Activated T-cell treated with anti-CD3 and anti-CD28 coated beads, Interleukin-2, amount 50 U/mL, for 1 hour (primary cell): Measurements from ENCODE around the gene CARD11.

Source experiments
- DNase-seq: peaks from one replicate; pipeline ENCODE4 v3.0.0-alpha.2; 2020

Gene CARD11

DNA sequence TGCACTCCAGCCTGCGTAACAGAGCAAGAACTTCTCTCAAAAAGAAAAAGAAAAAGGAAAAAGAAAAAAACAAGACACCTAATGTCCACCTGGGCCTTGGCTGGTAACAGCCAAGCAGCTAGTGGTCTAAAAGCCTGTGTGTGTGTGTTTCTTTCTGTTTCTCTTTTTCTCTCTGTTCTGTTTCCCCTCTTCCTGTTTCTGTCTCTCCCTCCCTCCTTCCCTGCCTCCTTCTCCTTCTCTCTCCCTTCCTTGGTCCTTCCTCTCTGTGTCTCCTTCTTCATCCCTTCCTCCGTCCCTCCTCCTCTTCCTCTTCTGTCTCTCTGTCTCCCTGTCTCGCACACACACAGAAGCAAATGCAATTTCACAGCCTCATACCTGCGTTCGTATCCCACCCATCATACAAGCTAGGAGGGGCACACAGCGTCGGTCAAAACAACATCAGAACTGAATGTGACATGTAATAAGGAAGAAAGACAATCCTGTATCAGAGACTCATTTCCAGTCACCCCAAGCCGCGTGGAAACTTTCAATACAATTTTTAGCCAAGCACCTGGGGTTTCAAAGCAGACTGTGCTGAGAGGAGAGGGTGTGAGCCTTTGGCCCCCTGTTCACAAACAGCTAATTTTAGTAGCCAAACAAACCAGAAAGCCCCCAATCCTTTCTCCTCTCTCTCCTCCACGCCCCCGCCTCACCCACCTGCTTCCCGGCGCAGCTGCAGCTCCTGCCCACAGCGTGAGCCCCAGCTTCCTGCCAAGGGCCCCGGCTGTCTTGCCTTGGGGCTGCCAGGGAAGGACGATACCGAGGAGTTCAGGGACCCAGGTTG is 149.3 kb downstream of the CARD11 start:
- DNase-seq: peak; percentile 52

DNA sequence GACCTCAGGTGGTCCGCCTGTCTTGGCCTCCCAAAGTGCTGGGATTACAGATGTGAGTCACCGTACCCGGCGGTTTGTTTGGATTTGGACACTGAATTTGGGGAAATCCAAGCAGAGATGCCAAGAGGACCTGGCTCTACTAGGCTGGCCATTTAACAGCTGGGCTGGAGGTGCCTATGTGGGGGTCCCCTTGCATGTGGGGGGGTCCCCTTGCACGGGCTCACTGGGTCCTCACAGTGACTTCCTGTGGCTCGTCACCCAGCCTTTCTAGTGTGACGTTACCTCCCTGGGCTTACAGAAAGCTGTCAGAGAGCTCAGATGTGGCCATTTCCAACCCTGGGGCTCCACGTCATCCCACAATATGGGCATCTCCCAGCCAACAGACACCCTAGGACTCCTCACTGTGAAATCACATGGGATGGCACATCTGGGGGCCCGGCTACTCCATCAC is 150.2 kb downstream of the CARD11 start:
- no peak for DNase-seq

DNA sequence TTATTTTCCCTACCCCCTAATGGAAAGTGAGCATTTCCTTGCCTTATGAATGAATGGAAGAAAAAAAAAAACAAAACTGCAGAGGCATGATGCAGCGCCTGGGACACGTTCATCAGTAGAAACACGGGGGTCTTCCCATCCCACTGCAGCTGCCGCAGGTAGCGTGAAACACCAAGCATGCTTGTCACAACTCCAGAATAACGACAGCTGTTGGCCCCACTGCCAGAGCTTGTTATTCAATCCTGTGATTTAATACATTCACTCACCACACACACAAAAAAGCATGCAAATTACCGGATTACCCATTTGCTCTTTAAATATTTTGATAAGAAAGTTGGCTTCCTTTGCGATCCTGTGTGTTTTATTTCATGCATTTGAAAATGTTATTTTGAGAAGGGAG is 151.1 kb downstream of the CARD11 start:
- no peak for DNase-seq

DNA sequence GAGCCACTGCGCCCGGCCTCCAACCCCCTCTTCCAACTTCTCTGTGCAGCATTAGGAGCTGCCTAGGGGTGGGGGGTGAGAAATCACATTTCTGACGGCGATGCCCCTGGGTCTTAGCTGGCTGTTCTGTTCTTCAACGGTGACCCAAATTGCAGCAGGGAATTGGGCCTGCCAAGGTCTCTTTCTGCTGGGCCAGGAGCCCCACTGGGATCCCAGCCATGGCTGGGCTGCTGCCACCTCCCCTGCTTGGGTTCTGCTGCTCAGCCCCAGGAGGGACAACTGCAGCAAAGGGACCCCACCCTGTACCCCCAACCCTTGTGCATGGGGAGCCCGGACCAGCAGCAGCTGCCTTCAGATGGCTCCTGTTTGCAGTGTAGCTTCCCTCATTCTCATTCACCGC is 155.9 kb downstream of the CARD11 start:
- no peak for DNase-seq

DNA sequence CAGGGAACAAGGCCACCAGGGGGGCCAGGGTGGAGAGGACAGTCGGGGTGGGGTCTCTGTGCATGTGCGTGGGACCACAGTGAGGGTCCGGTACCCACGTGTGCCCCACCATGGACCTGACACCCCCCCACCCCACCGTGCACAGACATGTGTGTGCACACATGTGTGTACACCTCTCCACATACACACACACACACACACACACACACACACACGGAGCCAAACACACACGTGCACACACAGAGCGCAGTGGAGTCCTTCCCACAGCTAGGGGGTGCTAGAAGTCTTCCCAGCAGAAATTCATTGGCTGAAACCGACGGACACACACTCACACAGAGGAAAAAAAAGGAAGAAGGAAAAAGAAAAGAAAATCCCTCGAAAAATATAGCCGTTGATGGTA is 156.8 kb downstream of the CARD11 start:
- DNase-seq: peak; percentile 30

DNA sequence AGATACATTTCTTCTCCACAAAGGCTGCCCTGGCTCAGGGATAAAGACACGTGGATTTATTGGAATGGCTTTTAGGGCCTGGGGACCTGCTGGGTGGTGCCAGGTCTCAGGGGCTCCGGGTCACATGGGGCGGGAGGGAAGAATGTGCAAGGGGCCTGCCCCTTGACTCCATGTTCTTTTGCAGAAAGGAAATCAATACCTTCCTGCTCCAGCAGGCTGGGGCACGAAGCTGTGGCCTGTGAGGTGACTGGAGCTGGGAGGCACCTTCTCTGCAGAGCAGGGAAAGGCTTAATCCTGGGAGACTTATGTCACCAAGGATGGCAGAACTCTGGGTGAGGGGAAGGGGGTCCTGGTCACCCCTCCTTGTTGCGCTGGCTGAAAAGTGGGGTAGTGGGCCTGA is 157.3 kb downstream of the CARD11 start:
- DNase-seq: no peak

DNA sequence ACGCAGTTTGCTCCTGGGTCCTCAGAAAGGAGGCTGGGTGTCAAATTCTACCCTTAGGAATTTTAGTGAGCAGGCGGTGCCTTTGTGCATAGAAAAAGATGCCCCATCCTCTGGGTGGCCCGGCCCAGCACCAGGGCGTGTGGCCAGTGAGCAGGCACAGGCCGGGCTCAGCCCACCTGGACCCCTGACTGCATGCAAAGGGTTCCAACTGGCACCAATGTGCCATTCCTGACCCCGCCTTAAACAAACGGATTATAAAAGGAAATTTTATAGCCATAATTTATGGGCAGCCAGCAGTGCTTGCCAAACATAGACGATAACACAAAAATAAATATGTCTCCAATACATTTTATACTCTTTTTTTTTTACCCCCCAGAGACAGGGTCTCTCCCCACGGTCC is 159.5 kb downstream of the CARD11 start:
- DNase-seq: no peak

DNA sequence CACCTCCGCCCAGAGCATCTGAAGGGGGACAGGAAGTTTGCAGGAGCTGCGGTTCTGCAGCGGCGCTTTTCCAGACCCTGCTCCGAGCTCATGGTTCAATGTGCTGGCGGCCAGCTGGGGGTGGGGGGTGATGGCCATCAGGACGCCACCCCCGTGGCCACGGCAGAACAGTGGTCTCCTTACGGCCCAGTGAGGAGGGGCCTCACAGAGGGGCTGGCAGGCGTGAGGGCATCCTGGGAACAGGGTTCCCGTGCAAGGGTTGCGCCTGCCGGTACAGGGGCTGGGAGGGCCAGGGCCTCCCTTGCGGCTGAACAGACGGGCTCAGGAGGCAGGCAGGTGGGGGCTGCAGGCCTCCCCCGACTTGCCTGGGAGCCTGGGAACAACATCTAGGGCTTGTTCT is 160.6 kb downstream of the CARD11 start:
- no peak for DNase-seq

DNA sequence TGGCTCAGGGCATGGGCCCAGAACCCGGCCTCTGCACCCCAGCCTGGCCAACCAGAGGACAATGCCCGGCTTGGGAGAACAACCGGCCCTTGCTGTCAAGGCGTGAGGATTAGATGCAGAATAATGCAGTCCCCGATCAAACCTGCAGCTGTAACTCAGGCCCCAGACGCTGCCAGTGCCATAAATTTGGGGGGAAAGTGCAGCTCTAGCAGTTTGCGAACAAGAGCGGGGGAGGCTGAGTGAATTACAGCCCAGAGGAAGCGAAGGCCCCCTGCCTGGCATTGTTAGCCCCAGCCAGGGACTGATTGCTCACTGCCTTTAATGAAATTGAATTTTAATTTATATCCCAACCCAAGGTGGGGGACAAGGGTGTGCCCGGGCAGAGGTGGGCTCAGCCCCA is 161.6 kb downstream of the CARD11 start:
- no peak for DNase-seq

DNA sequence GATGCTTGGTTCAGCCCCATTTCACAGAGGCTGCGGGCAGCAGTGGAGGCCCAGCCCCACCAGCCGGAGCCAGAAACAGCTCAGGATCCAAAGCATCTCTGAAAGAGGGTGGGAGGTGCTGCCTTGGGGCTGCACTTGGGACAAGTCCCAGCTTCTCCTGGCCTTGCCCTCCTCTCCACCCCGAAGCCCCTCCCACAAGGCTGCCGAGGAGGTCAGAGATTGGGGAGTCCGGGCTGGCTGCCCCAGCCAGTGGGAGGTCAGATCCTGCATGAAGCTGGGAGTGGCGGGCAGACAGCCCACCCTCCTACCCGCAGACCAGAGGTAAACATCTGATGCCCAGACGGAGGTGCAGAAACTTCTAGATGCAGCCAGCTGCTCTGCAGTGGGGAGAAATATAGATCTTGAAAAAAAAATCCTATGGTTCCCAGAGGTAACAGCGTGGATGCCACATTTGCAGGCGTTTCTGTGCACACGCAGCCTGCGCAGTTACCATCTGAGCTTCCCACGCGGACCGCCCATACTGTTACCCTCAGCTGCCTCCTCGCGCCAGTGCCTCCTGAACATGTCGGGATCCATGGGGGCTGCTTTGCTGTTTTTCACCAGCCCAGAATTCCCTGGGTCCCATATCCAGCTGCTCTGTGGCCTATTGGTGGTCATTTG is 162.7 kb downstream of the CARD11 start:
- DNase-seq: no peak

DNA sequence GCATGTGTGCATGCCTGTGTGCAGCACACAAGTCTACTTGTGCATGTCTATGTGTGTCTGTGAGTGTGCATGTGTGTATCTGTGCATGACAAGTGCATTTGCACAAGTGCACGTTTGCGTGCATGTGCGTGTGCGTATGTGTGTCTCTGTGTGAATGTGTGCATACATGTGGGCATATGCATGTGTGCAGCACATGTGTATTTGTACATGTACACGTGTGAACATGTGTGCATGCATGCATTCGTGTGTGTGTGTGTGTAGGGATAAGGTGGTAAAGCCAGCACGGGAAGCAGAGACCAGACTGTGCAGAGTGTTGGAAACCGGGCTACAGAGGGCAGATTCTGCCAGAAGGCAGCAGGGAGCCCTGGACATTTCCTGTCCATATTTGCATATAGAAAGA is 163.6 kb downstream of the CARD11 start:
- DNase-seq: no peak

DNA sequence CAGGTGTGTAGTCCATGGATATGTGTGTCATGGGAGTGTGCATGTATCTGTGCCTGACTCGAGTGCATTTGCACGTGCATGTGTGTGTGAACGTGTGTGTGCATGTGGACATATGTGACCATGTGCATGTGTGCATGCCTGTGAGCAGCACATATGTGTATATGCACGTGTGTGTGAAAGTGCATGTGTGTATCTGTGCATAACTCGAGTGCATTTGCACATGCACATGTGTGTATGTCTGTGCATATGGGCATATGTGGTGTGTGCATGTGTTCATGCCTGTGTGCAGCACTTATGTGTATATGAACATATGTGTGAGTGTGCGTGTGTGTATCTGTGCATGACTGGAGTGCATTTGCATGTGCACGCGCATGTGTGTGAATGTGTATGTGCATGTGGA is 164.3 kb downstream of the CARD11 start:
- no peak for DNase-seq

DNA sequence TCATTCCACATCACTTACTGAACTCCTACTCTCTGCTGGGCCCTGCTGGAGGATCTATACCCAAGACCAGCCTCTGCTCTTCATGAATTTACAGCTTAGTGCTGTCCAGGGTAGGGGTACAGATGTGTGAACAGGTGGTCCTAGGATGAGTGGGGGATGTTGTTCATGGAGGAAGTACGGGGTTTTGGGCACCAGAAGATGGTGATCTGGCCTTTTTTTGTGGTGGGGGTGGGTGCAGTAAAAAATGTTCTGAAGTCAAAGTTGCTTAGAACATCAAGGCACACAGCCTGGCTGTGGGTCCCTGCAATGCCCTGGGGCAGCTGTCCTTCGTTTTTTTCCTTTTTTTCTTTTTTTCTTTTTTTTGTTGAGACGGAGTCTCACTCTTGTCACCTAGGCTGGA is 165.4 kb downstream of the CARD11 start:
- DNase-seq: no peak

DNA sequence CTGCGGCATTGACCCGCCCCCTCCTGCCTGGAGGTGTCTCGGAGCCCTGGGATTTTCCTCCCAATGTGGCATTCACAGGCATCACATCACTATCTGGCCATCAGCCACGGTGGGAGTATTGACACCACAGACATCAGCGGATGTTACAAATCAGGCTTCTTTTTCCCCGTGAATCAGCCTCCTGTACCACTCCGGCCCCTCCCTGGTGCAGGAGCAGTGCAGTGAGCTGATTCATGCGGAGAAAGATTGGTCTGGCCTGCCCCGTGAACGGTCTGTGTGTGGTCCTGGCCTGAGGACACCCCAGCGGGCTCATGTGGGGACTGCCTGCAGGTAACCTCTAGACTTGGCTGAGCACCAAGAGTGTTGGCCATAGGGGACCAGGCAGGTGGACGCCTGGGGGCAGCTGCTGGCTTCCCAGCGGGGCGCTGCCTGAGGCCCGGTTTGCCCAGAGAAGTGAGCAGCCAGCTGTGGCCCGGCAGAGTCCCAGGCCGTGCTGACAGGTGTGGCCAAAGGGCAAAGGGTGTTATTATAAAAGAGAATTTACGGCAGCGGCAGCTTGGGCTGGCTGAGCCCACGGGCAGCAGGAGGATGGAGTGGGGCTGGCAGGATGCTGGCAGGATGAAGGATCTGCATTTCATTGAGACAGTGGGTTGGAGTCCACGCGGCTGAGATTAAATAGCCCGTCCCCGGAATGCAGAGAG is 167.5 kb downstream of the CARD11 start:
- no peak for DNase-seq

DNA sequence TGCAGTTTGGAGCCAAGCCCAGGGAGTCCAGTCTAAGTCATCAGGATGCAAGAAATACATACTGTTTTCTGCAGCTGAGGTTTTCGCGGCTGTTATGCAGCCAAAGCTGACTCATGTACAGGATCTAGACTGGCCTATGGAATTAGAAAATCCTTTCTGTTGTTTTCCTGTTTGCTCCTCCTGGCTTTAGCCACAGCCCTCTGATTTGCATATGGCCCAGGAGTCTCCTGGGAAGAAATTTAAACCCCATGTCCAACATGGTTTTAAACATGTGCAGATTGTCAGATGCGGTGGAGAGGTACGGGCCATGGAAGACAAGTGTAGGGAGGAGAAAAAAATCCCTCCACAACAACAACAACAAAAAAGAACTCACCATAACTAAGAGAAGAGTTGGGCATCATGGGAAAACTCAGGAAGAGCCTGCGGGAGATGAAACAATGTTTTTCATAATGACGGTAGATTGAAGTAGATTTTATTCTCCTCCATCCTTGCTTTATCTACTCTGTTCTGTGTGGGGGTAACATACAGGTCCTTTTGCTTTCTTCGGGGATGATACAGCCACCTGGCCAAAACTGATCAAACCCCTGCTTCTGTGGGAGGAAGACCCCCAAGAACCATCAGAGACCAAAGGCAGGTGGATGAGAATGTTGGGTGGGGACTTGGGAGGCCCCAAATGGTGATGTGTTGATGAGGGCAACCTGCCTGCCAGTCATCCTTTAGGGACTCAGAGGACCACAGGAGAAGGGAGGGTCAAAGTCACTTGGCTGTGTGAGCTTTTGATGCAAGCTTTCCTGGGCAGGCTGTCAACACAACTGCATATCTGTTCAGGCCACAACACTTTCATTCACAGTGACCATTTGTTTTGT is 169.7 kb downstream of the CARD11 start:
- no peak for DNase-seq

DNA sequence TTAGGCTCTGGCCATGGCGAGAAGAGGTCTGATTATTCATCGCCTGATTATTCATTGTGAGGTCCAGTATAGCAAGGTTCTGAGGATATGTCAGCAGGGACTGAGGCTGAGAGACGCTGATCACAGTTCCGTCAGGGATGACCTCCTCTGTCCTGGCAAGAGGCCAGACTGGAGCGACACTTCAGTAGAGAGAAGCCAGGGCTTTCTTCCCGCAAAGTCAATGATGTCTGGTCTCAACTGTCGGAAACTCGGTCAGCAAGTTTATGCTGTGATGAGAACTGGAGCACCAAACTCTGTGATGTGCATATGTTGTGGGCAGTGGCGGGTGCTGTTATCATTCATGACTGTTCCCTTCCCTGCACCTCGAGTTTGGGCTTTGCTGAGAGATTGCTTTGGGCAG is 170.5 kb downstream of the CARD11 start:
- DNase-seq: no peak

DNA sequence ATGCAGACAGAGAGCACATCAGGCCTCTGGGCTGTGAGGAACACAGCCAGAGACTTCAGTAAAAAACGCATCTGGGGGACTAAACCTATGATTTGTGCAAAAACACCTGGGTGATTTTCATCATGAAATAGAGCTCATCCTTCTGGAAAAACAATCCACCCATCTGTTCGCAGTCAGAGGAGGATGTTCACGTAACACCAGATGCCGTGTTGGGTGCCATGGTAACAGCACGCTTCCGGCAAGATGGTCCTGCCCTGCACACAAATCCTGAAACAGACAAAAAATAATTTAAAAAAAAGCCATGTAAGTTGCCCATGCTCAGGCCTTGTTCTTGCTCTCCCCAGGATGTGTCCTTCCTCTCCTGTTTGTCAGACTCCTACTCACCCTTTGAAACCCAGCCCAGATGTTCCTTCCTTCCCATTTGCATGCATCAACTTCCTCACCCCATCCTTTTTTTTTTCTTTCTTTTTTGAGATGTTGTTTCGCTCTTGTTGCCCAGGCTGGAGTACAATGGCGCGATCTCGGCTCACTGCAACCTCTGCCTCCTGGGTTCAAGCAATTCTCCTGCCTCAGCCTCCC is 171.3 kb downstream of the CARD11 start:
- no peak for DNase-seq

DNA sequence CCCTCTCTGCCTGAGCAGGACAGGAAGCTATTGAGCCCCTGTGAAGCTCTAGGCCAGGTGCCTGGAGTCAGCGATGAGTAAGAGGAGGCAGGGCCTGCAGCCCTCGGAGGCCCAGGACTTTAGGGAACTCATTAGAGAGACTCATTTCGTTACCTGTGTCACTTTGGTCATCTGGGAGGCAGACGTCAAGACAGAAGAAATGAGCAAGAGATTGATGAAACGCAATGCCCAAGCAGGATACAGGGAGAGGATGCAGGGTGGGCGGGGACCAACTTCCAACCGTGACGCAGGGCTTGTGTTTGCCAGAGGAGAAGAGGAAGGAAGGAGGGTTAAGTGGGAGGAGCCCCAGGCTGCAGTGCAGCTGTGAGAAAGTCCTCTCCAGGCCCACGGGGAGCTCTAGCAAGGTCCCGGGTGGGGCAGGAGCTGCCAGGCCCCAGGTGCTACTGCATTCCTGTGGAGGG is 173.2 kb downstream of the CARD11 start:
- peak; percentile 49 for DNase-seq

DNA sequence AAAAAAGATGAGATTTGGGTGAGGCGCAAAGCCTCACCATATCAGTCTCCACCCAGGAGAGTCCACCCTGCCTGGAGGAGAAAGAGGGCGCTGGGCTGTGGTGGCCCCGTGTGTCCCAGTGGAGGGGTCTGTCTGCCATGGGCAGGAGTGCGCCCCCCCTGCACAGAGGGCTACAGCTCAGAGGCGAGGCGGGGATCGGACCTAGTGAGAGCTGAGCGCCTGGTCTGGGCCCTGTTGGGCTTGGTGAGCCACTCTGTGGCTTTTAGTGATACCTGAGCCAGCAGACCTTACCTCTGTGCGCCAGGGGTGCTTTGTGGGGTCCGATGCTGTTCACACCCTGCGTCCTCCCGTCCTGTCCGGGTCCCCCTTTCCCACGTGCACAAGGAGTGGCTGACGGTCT is 173.7 kb downstream of the CARD11 start:
- no peak for DNase-seq

DNA sequence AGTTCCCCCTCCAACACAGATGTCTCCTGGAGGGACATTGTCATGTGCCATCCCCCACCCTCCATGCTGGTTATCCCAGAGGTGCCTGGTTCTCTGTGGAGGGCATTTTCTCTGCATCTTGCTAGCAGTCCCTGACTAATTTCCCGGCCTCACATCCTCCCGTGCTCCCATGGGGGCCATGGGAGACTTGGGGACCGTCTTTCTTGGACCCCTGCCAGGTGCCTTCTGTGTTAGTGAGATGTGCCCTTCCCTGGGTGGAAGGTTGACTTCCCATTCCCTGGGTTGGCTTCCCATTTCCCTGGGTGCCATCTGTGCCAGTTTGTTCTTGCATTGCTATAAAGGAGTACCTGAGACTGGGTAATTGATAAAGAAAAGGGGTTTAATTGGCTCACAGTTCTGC is 177.1 kb downstream of the CARD11 start:
- DNase-seq: no peak

DNA sequence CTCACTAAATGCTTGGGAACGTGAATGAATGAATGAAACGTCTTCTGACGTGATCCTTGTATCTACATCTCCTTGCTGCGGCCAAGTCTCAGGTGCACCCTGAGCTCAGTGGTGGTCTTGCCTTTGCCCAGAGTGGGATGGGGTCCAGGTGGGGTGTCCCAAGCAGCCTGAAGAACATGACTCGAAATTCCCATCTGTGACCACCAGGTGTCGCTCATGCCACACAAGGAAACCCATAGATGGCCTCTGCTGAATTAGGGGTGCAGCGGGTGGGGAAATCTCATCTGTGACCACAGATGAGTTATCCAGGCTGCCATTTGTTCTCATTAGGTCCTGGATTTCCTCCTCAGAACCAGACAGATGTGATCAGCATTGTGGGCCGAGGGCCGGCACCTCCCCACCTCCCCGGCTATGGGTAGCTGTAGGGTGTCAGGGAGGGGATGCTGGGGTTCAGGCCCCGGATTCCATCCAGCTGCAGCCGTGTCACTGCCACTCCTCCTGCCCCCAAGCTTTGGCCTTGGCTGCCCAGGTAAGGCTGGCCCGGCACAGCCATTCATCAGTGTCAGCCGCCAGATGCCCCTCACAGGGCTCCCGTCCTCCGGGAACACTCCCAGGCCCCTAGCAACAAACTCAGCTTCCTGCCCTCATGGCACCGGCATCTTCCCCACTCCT is 178.5 kb downstream of the CARD11 start:
- peak; percentile 79 for DNase-seq
